ENCODE data around the gene TEX26.

TEX26 gene

DNA sequence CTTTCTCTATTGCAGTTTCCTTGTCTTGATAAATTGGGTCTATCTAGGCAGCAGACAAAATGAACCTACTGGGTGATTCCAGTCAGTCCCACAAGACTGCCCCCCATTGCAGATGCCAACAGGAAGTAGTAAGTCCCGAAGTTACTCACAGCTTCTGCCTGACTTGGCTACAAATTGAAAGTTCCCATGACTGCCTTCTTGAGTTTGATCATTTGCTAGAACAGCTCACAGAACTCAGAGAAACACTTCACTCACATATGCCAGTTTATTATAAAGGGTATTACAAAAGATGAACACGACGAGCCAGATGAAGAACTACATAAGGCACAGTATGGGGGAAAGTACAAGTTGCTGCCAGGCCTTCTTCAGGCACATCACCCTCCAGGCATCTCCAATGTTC is 50.0 kb downstream of the TEX26 start:
- Histone ChIP-seq H3K9me3 (replicated peaks; ENCODE audit: low read length) (no peaks in the 10 kb centered on the region), H3K36me3 (ENCODE audit: insufficient read depth, low read length) (no peaks in the 10 kb centered on the region), H3K4me3 (ENCODE audit: low read length) (no peak overlapping the region), H3K27me3 (ENCODE audit: control insufficient read depth, insufficient read depth, low read length) (no peaks in the 10 kb centered on the region), H3K9ac (ENCODE audit: low read depth, low read length) (no peak overlapping the region), H3K4me2 (ENCODE audit: low read length) (no peak overlapping the region), H3K4me1 (ENCODE audit: control insufficient read depth, insufficient read depth, low read length) (peaks cover 10% of the 10 kb centered on the region)

DNA sequence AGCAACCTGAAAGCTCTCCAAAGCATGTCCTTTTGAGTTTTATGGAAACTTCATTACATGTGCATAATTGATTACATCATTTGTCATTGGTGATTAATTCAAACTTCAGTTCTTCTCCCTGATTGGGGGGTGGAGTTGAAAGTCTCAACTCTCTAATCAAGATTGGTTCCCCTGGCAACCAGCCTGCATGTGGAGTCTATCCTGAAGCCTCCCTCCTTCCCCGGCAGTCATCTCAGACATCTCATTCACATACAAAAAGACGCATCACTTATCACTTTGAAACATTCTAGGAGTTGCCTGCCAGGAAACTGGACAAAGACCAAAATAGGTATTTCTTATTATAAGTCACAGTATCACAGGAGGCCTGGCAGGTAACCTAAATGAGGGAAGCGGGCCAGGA is 50.5 kb downstream of the TEX26 start:
- H3K9me3 ChIP-seq (replicated peaks; ENCODE audit: low read length): no peaks in the 10 kb centered on the region
- H3K4me2 ChIP-seq (ENCODE audit: low read length): no peak overlapping the region
- H3K4me1 ChIP-seq (ENCODE audit: control insufficient read depth, insufficient read depth, low read length): peaks cover 8% of the 10 kb centered on the region
- no peak overlapping the region for H3K4me3 ChIP-seq (ENCODE audit: low read length)
- no peaks in the 10 kb centered on the region for H3K27me3 ChIP-seq (ENCODE audit: control insufficient read depth, insufficient read depth, low read length)
- no peaks in the 10 kb centered on the region for H3K36me3 ChIP-seq (ENCODE audit: insufficient read depth, low read length)
- no peak overlapping the region for H3K9ac ChIP-seq (ENCODE audit: low read depth, low read length)

DNA sequence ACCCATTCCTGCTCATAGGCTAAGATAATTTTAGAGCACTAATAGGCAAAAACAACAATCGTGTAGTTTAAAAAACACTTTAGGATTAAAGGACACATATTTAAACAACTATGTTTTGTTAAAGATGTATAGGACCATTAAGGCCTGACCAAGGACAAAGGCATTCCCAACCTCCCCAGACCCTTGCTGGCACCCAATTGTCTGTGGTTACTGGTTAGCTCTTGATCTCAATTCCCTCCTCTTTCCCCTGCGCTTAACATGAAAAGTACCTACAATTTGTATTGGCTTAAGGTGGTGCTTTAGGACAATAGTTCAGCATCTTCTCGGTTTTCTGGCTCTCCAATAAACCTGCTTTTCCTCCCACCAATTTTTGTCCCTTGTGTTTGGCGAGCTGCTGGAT is 51.0 kb downstream of the TEX26 start:
- Histone ChIP-seq H3K27me3 (ENCODE audit: control insufficient read depth, insufficient read depth, low read length) (no peaks in the 10 kb centered on the region), H3K36me3 (ENCODE audit: insufficient read depth, low read length) (no peaks in the 10 kb centered on the region), H3K4me3 (ENCODE audit: low read length) (no peak overlapping the region), H3K4me2 (ENCODE audit: low read length) (no peak overlapping the region), H3K9me3 (replicated peaks; ENCODE audit: low read length) (no peaks in the 10 kb centered on the region), H3K4me1 (ENCODE audit: control insufficient read depth, insufficient read depth, low read length) (peaks cover 3% of the 10 kb centered on the region), H3K9ac (ENCODE audit: low read depth, low read length) (no peak overlapping the region)

DNA sequence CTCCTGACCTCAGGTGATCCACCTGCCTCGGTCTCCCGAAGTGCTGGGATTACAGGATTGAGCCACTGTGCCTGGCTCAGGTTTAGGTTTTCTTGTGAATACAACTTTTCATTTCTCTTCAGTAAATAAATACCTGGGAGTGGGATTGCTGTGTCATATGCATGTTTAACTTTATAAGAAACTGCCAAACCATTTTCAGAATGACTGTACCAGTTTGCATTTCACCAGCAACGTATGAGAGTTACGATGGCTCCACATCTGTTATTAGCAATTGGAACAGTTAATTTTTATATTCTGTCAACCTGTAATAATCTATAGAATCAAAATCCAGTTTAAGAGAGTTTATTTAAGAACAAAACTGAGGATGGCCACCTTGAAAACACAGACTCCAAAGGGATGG is 52.2 kb downstream of the TEX26 start:
- Histone ChIP-seq H3K27me3 (ENCODE audit: control insufficient read depth, insufficient read depth, low read length) (no peaks in the 10 kb centered on the region), H3K9ac (ENCODE audit: low read depth, low read length) (no peak overlapping the region), H3K4me3 (ENCODE audit: low read length) (no peak overlapping the region), H3K36me3 (ENCODE audit: insufficient read depth, low read length) (no peaks in the 10 kb centered on the region), H3K4me1 (ENCODE audit: control insufficient read depth, insufficient read depth, low read length) (no peaks in the 10 kb centered on the region), H3K4me2 (ENCODE audit: low read length) (no peak overlapping the region), H3K9me3 (replicated peaks; ENCODE audit: low read length) (no peaks in the 10 kb centered on the region)

DNA sequence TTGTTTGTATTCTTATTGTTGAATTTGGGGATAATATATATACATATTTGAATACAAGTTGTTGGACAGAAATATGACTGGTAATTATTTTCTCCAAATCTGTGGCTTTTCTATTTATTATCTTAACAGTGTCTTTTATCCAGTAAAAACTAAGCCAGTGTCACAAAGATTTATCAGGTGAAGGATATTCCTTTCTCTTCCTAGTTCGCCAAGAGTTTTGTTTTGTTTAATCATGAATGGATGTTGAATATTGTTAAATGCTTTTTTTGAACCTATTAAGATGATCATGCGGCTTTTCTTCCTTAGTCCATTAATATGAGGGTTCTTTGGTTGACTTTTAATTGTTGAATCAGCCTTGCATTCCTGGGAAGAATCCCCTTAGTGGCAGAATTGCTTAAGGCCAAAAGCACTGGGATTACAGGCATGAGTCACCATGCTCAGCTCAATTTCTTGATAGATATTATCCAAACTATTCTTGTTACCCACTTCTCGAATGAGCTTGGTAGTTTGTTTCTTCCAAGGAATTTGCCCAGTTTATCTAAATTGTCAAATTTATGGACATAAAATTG is 53.3 kb downstream of the TEX26 start:
- Histone ChIP-seq H3K4me2 (ENCODE audit: low read length) (no peak overlapping the region), H3K4me3 (ENCODE audit: low read length) (no peak overlapping the region), H3K27me3 (ENCODE audit: control insufficient read depth, insufficient read depth, low read length) (peaks cover 4% of the 10 kb centered on the region), H3K4me1 (ENCODE audit: control insufficient read depth, insufficient read depth, low read length) (no peaks in the 10 kb centered on the region), H3K9ac (ENCODE audit: low read depth, low read length) (no peak overlapping the region), H3K9me3 (replicated peaks; ENCODE audit: low read length) (no peaks in the 10 kb centered on the region), H3K36me3 (ENCODE audit: insufficient read depth, low read length) (no peaks in the 10 kb centered on the region)

DNA sequence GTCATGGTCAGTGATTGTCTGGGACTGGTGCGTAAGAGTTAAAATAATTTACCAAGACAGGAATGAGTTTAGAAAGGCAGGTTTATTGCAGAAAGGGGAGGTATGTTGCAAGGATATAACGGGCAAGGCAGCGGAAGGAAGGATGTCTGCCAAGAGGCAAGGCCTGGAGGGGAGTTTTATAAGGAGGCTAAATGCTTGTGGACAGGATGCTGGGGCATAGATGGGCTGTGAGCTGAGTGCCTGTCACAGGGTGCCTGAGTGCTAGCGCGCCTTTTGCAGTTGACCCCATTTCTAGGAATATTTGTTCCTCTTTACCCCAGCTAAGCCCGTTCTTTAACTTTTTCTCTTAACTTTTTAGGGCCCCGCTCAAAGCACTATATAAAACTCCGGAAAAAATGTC is 58.7 kb downstream of the TEX26 start:
- Histone ChIP-seq H3K9me3 (replicated peaks; ENCODE audit: low read length) (no peaks in the 10 kb centered on the region), H3K9ac (ENCODE audit: low read depth, low read length) (no peak overlapping the region), H3K36me3 (ENCODE audit: insufficient read depth, low read length) (no peaks in the 10 kb centered on the region), H3K4me1 (ENCODE audit: control insufficient read depth, insufficient read depth, low read length) (no peaks in the 10 kb centered on the region), H3K4me2 (ENCODE audit: low read length) (no peak overlapping the region), H3K27me3 (ENCODE audit: control insufficient read depth, insufficient read depth, low read length) (peaks cover 26% of the 10 kb centered on the region), H3K4me3 (ENCODE audit: low read length) (no peak overlapping the region)

DNA sequence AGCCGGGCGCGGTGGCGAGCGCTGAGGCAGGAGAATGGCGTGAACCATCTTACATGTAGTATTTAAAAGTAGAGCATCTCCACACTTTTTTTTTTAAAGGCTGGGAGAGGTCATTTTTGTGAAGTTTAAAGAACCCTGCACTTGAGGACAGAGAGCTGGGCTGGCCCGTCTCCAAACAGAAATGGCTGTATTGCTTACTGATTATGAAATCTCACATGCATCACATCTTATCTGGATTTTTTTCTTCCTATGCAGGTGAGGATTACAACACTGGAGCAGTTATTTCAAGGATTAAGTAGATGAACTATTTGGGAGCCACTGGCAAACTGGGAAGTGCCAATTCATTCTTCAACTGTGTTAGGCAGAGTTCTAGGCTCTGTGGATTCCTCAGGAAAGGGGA is 59.5 kb downstream of the TEX26 start:
- no peak overlapping the region for H3K4me2 ChIP-seq (ENCODE audit: low read length)
- H3K4me3 ChIP-seq (ENCODE audit: low read length): no peak overlapping the region
- no peaks in the 10 kb centered on the region for H3K36me3 ChIP-seq (ENCODE audit: insufficient read depth, low read length)
- H3K9ac ChIP-seq (ENCODE audit: low read depth, low read length): no peak overlapping the region
- peaks cover 29% of the 10 kb centered on the region for H3K27me3 ChIP-seq (ENCODE audit: control insufficient read depth, insufficient read depth, low read length)
- H3K4me1 ChIP-seq (ENCODE audit: control insufficient read depth, insufficient read depth, low read length): no peaks in the 10 kb centered on the region
- H3K9me3 ChIP-seq (replicated peaks; ENCODE audit: low read length): no peaks in the 10 kb centered on the region

DNA sequence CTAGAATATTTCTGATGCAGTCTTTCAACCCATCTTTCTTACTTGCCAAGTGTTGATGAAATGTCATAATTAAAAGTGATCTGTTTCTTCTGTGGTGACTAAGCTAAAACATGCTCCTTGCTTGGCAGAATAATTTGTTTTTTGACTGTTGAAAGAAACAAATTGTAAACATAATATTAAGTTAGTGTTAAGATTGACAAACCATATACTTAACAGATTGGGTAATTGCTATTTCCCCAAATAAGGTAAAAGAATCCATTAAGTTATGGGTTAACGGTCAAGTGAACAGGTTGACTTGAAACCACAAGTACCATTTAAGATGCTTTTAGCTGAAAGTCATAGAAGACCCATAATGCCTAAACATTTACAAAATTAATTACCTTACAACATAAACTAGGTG is 62.9 kb downstream of the TEX26 start:
- Histone ChIP-seq H3K36me3 (ENCODE audit: insufficient read depth, low read length) (no peaks in the 10 kb centered on the region), H3K4me1 (ENCODE audit: control insufficient read depth, insufficient read depth, low read length) (no peaks in the 10 kb centered on the region), H3K9ac (ENCODE audit: low read depth, low read length) (no peak overlapping the region), H3K4me2 (ENCODE audit: low read length) (no peak overlapping the region), H3K9me3 (replicated peaks; ENCODE audit: low read length) (no peaks in the 10 kb centered on the region), H3K27me3 (ENCODE audit: control insufficient read depth, insufficient read depth, low read length) (peaks cover 63% of the 10 kb centered on the region), H3K4me3 (ENCODE audit: low read length) (no peak overlapping the region)

DNA sequence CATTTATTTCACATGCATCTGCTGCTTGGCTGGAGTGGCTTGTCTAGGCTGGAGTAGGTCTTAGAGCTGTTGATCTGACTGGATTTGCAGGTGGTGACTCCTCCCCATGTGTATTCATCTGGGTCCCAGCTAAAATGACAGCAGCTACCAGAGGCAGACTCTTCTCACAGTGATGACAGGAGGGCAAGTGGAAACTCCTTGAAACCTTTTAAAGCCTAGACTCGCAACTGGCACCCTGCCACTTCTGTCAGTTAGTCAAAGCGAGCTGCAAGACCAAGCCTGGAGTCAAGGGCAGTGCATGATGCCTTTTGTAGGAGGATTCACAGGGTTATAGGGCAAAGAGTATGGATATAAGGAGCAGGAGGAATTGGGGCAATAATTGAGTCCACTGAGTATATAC is 65.2 kb downstream of the TEX26 start:
- no peak overlapping the region for H3K4me3 ChIP-seq (ENCODE audit: low read length)
- no peak overlapping the region for H3K9ac ChIP-seq (ENCODE audit: low read depth, low read length)
- H3K9me3 ChIP-seq (replicated peaks; ENCODE audit: low read length): no peaks in the 10 kb centered on the region
- H3K27me3 ChIP-seq (ENCODE audit: control insufficient read depth, insufficient read depth, low read length): peaks cover 72% of the 10 kb centered on the region
- no peak overlapping the region for H3K4me2 ChIP-seq (ENCODE audit: low read length)
- H3K4me1 ChIP-seq (ENCODE audit: control insufficient read depth, insufficient read depth, low read length): no peaks in the 10 kb centered on the region
- no peaks in the 10 kb centered on the region for H3K36me3 ChIP-seq (ENCODE audit: insufficient read depth, low read length)

DNA sequence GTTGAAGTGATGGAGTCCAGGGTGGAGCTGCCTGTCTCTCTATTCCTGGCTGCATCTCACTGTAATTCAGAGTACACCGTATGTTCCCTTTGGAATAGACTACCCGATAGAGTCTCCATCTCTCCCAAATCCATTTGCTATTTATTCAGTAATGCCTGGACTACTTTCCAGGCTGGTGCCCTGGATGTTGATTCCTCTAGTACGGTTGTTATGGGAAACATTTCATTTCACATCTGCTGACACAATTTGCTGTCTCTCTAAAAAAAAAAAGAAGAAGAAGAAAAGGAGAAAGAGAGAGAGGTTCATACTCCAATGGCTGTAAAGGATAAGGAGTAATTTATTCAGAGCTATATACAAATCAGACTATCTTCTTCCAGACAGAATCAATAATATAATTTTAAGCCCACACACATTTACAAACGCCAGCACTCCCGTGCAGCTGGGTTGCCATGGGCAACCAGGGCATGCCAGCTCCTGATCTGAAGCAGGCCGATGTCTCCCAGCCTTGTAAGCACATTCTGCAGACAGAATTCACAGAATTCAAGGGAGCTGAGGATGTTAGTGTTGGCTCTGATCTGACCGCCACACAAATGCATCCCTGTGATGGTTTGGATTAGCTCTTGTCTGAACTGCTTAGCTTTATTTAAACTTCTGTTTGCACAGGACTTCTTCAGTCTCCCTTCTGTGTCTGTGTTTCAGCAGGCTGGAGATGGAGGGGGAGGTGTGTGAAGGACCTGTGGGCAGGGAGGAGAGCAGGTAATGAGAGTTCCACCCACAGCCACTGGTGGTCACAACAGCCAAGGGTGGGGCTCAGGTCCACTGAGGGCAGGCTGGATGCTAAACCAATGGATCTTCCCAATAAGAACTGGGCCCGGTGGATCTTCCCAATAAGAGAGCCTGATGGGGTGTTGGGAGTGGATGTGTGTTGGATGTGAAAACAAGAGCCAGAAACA is 66.0 kb downstream of the TEX26 start:
- Histone ChIP-seq H3K9me3 (replicated peaks; ENCODE audit: low read length) (no peaks in the 10 kb centered on the region), H3K27me3 (ENCODE audit: control insufficient read depth, insufficient read depth, low read length) (peaks cover 67% of the 10 kb centered on the region), H3K36me3 (ENCODE audit: insufficient read depth, low read length) (no peaks in the 10 kb centered on the region), H3K4me2 (ENCODE audit: low read length) (no peak overlapping the region), H3K9ac (ENCODE audit: low read depth, low read length) (no peak overlapping the region), H3K4me1 (ENCODE audit: control insufficient read depth, insufficient read depth, low read length) (no peaks in the 10 kb centered on the region), H3K4me3 (ENCODE audit: low read length) (no peak overlapping the region)

DNA sequence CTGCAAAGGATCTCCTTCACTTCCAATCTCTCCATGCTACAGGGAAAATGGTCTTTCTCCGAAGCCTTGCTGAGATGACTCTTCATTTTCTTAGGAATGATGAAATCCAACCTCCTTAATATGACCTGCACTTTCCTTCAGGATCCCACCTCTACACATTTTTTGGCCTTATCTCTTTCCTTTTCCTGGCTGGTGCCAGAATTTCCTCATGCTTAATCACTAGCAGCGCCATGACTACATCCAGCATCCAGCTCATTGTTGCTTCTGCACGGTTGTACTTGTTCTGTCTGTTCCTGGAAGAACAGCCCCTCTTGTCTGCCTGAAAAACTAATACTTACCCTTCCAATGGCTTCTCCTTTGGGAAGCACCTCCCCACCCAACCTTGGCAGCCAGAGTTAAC is 68.4 kb downstream of the TEX26 start:
- H3K9me3 ChIP-seq (replicated peaks; ENCODE audit: low read length): no peaks in the 10 kb centered on the region
- H3K4me3 ChIP-seq (ENCODE audit: low read length): no peak overlapping the region
- no peaks in the 10 kb centered on the region for H3K4me1 ChIP-seq (ENCODE audit: control insufficient read depth, insufficient read depth, low read length)
- H3K4me2 ChIP-seq (ENCODE audit: low read length): no peak overlapping the region
- no peak overlapping the region for H3K9ac ChIP-seq (ENCODE audit: low read depth, low read length)
- H3K27me3 ChIP-seq (ENCODE audit: control insufficient read depth, insufficient read depth, low read length): peaks cover 63% of the 10 kb centered on the region
- H3K36me3 ChIP-seq (ENCODE audit: insufficient read depth, low read length): no peaks in the 10 kb centered on the region

DNA sequence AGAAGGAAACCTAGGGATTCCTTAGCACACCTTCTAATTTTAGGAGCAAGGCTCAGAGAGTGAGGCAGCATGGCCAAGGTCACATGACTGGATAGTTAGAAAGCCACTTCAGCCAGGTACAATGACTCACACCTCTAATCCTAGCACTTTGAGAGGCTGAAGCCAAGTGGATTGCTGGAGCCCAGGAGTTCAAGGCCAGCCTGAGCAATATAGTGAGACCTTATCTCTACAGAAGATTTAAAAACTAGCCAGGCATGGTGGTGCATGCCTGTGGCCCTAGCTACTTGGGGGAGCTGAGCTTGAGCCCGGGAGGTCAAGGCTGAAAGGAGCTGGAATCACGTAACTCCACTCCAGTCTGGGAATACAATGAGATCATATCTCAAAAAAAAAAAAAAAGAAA is 69.2 kb downstream of the TEX26 start:
- no peaks in the 10 kb centered on the region for H3K36me3 ChIP-seq (ENCODE audit: insufficient read depth, low read length)
- H3K4me3 ChIP-seq (ENCODE audit: low read length): no peak overlapping the region
- no peak overlapping the region for H3K4me2 ChIP-seq (ENCODE audit: low read length)
- H3K4me1 ChIP-seq (ENCODE audit: control insufficient read depth, insufficient read depth, low read length): no peaks in the 10 kb centered on the region
- no peak overlapping the region for H3K9ac ChIP-seq (ENCODE audit: low read depth, low read length)
- no peaks in the 10 kb centered on the region for H3K9me3 ChIP-seq (replicated peaks; ENCODE audit: low read length)
- peaks cover 70% of the 10 kb centered on the region for H3K27me3 ChIP-seq (ENCODE audit: control insufficient read depth, insufficient read depth, low read length)
